ENCODE results near the gene SH2B2. TPM values are rescaled to one million over a fixed set of nuclear protein-coding genes. Genes with fewer than 3 reads are reported as not detected.

The SH2B2 gene
- total RNA-seq, 1 donor from 2014 or later, result 13.2 TPM

- Histone ChIP-seq H3K4me3 (no peak overlapping the region), H3K36me3 (peaks cover 39% of the 10 kb centered on the region), H3K27ac (no peak overlapping the region), H3K27me3 (no peaks in the 10 kb centered on the region), H3K9me3 (no peaks in the 10 kb centered on the region), H3K4me1 (no peaks in the 10 kb centered on the region)
- no peak for TF ChIP-seq CTCF (IDR thresholded peaks at IDR 0.05)
- intact Hi-C loops (cut with DNase I), result no loop called here
- DNase-seq, result no peak
- peak; percentile 32 for ATAC-seq
Measured at GRCh38 chr7:102248456-102249395, 37.9 kb upstream of the SH2B2 start.

- no peak for DNase-seq
- Histone ChIP-seq H3K9me3 (no peaks in the 10 kb centered on the region), H3K27ac (no peak overlapping the region), H3K27me3 (no peaks in the 10 kb centered on the region), H3K4me1 (no peaks in the 10 kb centered on the region), H3K4me3 (no peak overlapping the region), H3K36me3 (peaks cover 16% of the 10 kb centered on the region)
- no peak for ATAC-seq
- intact Hi-C loops (cut with DNase I), result no loop called here
- no peak for TF ChIP-seq CTCF (IDR thresholded peaks at IDR 0.05)
Measured at GRCh38 chr7:102251531-102252365, 34.9 kb upstream of the SH2B2 start.

- DNase-seq (no peak), ATAC-seq (no peak)
- H3K4me1 ChIP-seq, result no peaks in the 10 kb centered on the region
- TF ChIP-seq CTCF (IDR thresholded peaks at IDR 0.05), result no peak
- no peaks in the 10 kb centered on the region for H3K9me3 ChIP-seq
- no peak overlapping the region for H3K4me3 ChIP-seq
- peaks cover 12% of the 10 kb centered on the region for H3K36me3 ChIP-seq
- H3K27me3 ChIP-seq, result no peaks in the 10 kb centered on the region
- H3K27ac ChIP-seq, result no peak overlapping the region
- intact Hi-C loops (cut with DNase I), result no loop called here
Measured at GRCh38 chr7:102252366-102252982, 34.2 kb upstream of the SH2B2 start.

GRCh38 chr7:102253066-102253972 is 33.3 kb upstream of the SH2B2 start:
- H3K9me3 ChIP-seq, result no peaks in the 10 kb centered on the region
- intact Hi-C loops (cut with DNase I), result no loop called here
- no peak for DNase-seq

More at GRCh38 chr7:102253066-102253972, 33.3 kb upstream of the SH2B2 start:
- no peak for ATAC-seq
- Histone ChIP-seq H3K36me3 (peaks cover 12% of the 10 kb centered on the region), H3K27me3 (no peaks in the 10 kb centered on the region), H3K4me3 (no peak overlapping the region), H3K27ac (no peak overlapping the region), H3K4me1 (no peaks in the 10 kb centered on the region)
- no peak for TF ChIP-seq CTCF (IDR thresholded peaks at IDR 0.05)

Measured in upper lobe of right lung (tissue), 1 donor.